SK-N-SH (cell line): ENCODE measurements around the gene PARVB. TPM values are rescaled to one million over a fixed set of nuclear protein-coding genes. Genes with fewer than 3 reads are reported as not detected.

Experiments
- CTCF ChIA-PET: fragments of 300-600, 350-600 bp; formaldehyde crosslinking; extraction: SDS; loops from one replicate; lab custom pipeline; 2021; lab: Yijun Ruan, JAX
- POLR2A ChIA-PET: fragments of 350-600 bp; sonication (Branson Sonifier 250); formaldehyde crosslinking; extraction: SDS; loops from one replicate; lab custom pipeline; 2020; ENCODE audit warnings: antibody characterized with exemption, inconsistent platforms; lab: Yijun Ruan, JAX
- DNase-seq: peaks from one replicate; pipeline ENCODE4 v3.0.0; 2012
- H2AFZ ChIP-seq: fragments of 200-600 bp; sonication (generic); 2 replicates; pipeline ENCODE4 v1.8.1; 2016; ENCODE audit warnings: antibody characterized with exemption, mild to moderate bottlenecking, low read depth
- H3F3A ChIP-seq: fragments of 200-600 bp; sonication (generic); replicated peaks from 2 replicates; pipeline ENCODE3; 2016; ENCODE audit warnings: antibody characterized with exemption, mild to moderate bottlenecking; ENCODE audit not compliant: insufficient read depth
- H3K27ac ChIP-seq, 2 experiments: fragments of 200-500 bp in 1 of 2; fragments of 200-600 bp in 1 of 2; sonication (Bioruptor generic) in 1 of 2; sonication (generic), shearing (Covaris generic) in 1 of 2; 2 replicates each; pipeline versions ENCODE4 v1.5.1 to v1.6.1; 2014 to 2016; ENCODE audit warnings: low read depth in 2 of 2, inconsistent platforms in 1 of 2, low read length in 1 of 2, mild to moderate bottlenecking in 1 of 2, mixed read lengths in 1 of 2
- H3K27me3 ChIP-seq: fragments of 200-600 bp; sonication (generic), shearing (Covaris generic); 2 replicates; pipeline ENCODE4 v1.6.1; 2016; ENCODE audit warnings: mixed run types; ENCODE audit not compliant: insufficient read depth
- H3K36me3 ChIP-seq, 2 experiments: fragments of 200-500 bp in 1 of 2; fragments of 200-600 bp in 1 of 2; sonication (Bioruptor generic) in 1 of 2; sonication (generic) in 1 of 2; replicated peaks in 1 of 2; 2 replicates each; pipeline versions ENCODE3 to v1.5.1; 2014 to 2016; ENCODE audit warnings: low read length in 1 of 2, mild to moderate bottlenecking in 1 of 2; ENCODE audit not compliant: insufficient read depth in 2 of 2, control insufficient read depth in 1 of 2
- H3K4me1 ChIP-seq, 2 experiments: fragments of 200-500 bp in 1 of 2; fragments of 200-600 bp in 1 of 2; sonication (Bioruptor generic) in 1 of 2; sonication (generic), shearing (Covaris generic) in 1 of 2; 2 replicates each; pipeline versions ENCODE4 v1.5.1 to v1.6.1; 2014 to 2016; ENCODE audit warnings: low read depth in 1 of 2, low read length in 1 of 2, mixed run types in 1 of 2; ENCODE audit not compliant: insufficient read depth in 2 of 2, control insufficient read depth in 1 of 2
- H3K4me2 ChIP-seq: fragments of 200-600 bp; sonication (generic), shearing (Covaris generic); 2 replicates; pipeline ENCODE4 v1.6.1; 2017; ENCODE audit warnings: mixed run types
- H3K4me3 ChIP-seq, 2 experiments: fragments of 200-500 bp in 1 of 2; fragments of 200-600 bp in 1 of 2; sonication (Bioruptor generic) in 1 of 2; sonication (generic), shearing (Covaris generic) in 1 of 2; 2 replicates each; pipeline versions ENCODE4 v1.5.1 to v1.8.1; 2014 to 2016; ENCODE audit warnings: low read depth in 2 of 2, inconsistent platforms in 1 of 2, low read length in 1 of 2, mild to moderate bottlenecking in 1 of 2, mixed read lengths in 1 of 2, moderate library complexity in 1 of 2
- H3K79me2 ChIP-seq: fragments of 200-600 bp; sonication (generic); 2 replicates; pipeline ENCODE4 v1.8.1; 2017; ENCODE audit warnings: mild to moderate bottlenecking; ENCODE audit not compliant: insufficient read depth
- H3K9ac ChIP-seq: fragments of 200-600 bp; sonication (generic); 2 replicates; pipeline ENCODE4 v1.6.1; 2017; ENCODE audit warnings: mixed run types
- H3K9me2 ChIP-seq: fragments of 200-600 bp; sonication (generic); 2 replicates; pipeline ENCODE4 v1.6.1; 2017; ENCODE audit warnings: mixed run types
- H3K9me3 ChIP-seq: fragments of 200-600 bp; sonication (generic); 2 replicates; pipeline ENCODE4 v1.6.1; 2017; ENCODE audit warnings: mixed run types, mild to moderate bottlenecking, moderate library complexity
- H4K20me1 ChIP-seq: fragments of 200-600 bp; sonication (generic); 2 replicates; pipeline ENCODE4 v1.6.1; 2017; ENCODE audit warnings: mild to moderate bottlenecking, mixed run types; ENCODE audit not compliant: insufficient read depth
- CHD2 ChIP-seq: fragments of 150-350 bp; IDR thresholded peaks from 2 replicates; pipeline ENCODE4 v1.6.1; 2018; ENCODE audit warnings: low read length; ENCODE audit not compliant: partially characterized antibody
- ELF1 ChIP-seq: IDR thresholded peaks from 2 replicates; pipeline ENCODE4 v1.4.0; 2012
- EZH2phosphoT487 ChIP-seq: fragments of 200-600 bp; sonication (generic); IDR thresholded peaks from 2 replicates; pipeline ENCODE4 v1.6.1; 2017; ENCODE audit warnings: low read depth, mixed run types, mild to moderate bottlenecking, antibody characterized with exemption, moderate library complexity, borderline replicate concordance
- FOSL2 ChIP-seq: IDR thresholded peaks from 2 replicates; pipeline ENCODE4 v1.4.0; 2012; ENCODE audit warnings: low read depth, mild to moderate bottlenecking, moderate library complexity, borderline replicate concordance
- FOXM1 ChIP-seq: IDR thresholded peaks from 2 replicates; pipeline ENCODE4 v1.4.0; 2012; ENCODE audit warnings: low read depth, mild to moderate bottlenecking
- RXRA ChIP-seq: IDR thresholded peaks from 2 replicates; pipeline ENCODE4 v1.4.0; 2012; ENCODE audit warnings: low read depth, mild to moderate bottlenecking, borderline replicate concordance
- TEAD4 ChIP-seq: IDR thresholded peaks from 2 replicates; pipeline ENCODE4 v1.4.0; 2012; ENCODE audit warnings: mild to moderate bottlenecking, borderline replicate concordance; ENCODE audit not compliant: insufficient read depth
- YY1 ChIP-seq: IDR thresholded peaks from 2 replicates; pipeline ENCODE4 v1.4.0; 2012; ENCODE audit warnings: low read depth, mild to moderate bottlenecking
- WGBS: methylation state at CpG from one replicate; pipeline ENCODE4 v1.1.6; 2017; ENCODE audit warnings: low lambda C conversion rate; 5-methylcytosine and 5-hydroxymethylcytosine counted together
- polyA plus RNA-seq, 3 experiments: library from polyadenylated mRNA; depleted of rRNA; stranded (reverse); fragments of >200 nt; gene quantifications; 2 replicates each; pipeline ENCODE4 v1.2.3, GENCODE V29; 2012

The PARVB gene
- polyA plus RNA-seq, 1 of the 3 experiments (the other 2 are of a cell fraction), result 87.8 TPM

- Histone ChIP-seq H3K9ac (no peak overlapping the region), H3K4me1 (peaks cover 0 to 6% of the 10 kb centered on the region in 2 experiments; a peak in 1 of 4 replicates), H2AFZ (no peak overlapping the region), H3K36me3 (no peaks in the 10 kb centered on the region), H3K9me3 (no peaks in the 10 kb centered on the region), H3K79me2 (no peaks in the 10 kb centered on the region), H3K4me3 (no peak overlapping the region), H4K20me1 (no peaks in the 10 kb centered on the region), H3K27ac (no peak overlapping the region), H3F3A (no peaks in the 10 kb centered on the region), H3K4me2 (no peak overlapping the region), H3K9me2 (no peaks in the 10 kb centered on the region), H3K27me3 (no peaks in the 10 kb centered on the region)
- TF ChIP-seq CHD2, result no peak
- TF ChIP-seq RXRA, result no peak
- TF ChIP-seq YY1, result no peak
- TF ChIP-seq FOSL2, result no peak
- no peak for TF ChIP-seq ELF1
- TF ChIP-seq EZH2phosphoT487, result no peak
- TF ChIP-seq TEAD4, result no peak
- POLR2A ChIA-PET, result no interaction called here
- WGBS, result 94% methylated on average over 9 of the region's 11 CpGs
- DNase-seq, result no peak
- CTCF ChIA-PET, result interaction anchor here (0.9 to 2.3 kb wide), 3 partner anchors 24 to 64 kb away, joined by 3 to 19 read pairs (median 11); no protein-coding TSS in a partner anchor
Measured at GRCh38 chr22:44057401-44057987, 33.4 kb downstream of the PARVB start.

- H3K36me3 ChIP-seq, result no peaks in the 10 kb centered on the region
- no peaks in the 10 kb centered on the region for H3K9me3 ChIP-seq
- H2AFZ ChIP-seq, result no peak overlapping the region
- no peak overlapping the region for H3K27ac ChIP-seq
- no peak overlapping the region for H3K9ac ChIP-seq
- no peaks in the 10 kb centered on the region for H3F3A ChIP-seq
- POLR2A ChIA-PET, result no interaction called here
- no peaks in the 10 kb centered on the region for H3K27me3 ChIP-seq
- no peak for TF ChIP-seq FOXM1
- TF ChIP-seq, all 33 proteins: peak for 0
- CTCF ChIA-PET, result interaction anchor here (0.6 to 13.2 kb wide), 4 partner anchors 20 to 1156 kb away, joined by 3 to 113 read pairs (median 5); no protein-coding TSS in a partner anchor
- Histone ChIP-seq H3K9me2 (no peaks in the 10 kb centered on the region), H3K4me1 (no peaks in the 10 kb centered on the region), H3K4me3 (no peak overlapping the region), H4K20me1 (no peaks in the 10 kb centered on the region), H3K79me2 (no peaks in the 10 kb centered on the region), H3K4me2 (no peak overlapping the region)
- WGBS, result 88% methylated on average over 27 of the region's 35 CpGs
- no peak for DNase-seq
Measured at GRCh38 chr22:44063462-44064371, 39.6 kb downstream of the PARVB start.

DNA sequence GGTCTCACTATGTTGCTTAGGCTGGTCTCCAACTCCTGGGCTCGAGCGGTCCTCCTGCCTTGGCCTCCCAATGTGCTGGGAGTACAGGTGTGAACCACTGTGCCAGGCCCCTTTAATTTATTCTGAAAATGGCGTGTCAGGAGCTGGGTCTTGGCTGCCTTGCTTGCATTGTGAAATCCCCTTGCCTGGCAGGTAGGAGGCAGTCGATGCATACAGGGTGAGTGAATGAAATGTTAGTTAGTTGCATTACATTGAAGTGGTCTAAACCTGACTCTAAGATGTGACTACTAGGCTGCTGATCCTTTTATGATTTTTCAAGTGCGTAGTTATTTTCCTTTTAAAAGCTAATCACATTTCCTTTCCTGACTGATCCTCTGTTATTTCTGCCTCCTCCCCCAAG is 42.9 kb downstream of the PARVB start:
- no peaks in the 10 kb centered on the region for H3K36me3 ChIP-seq
- POLR2A ChIA-PET, result no interaction called here
- CTCF ChIA-PET, result interaction anchor here (13.2 kb wide), 1 partner anchor 17 kb away, joined by 113 read pairs; no protein-coding TSS in a partner anchor
- no peak overlapping the region for H3K9ac ChIP-seq
- no peaks in the 10 kb centered on the region for H3K9me3 ChIP-seq
- H2AFZ ChIP-seq, result no peak overlapping the region
- DNase-seq, result no peak
- H3K79me2 ChIP-seq, result no peaks in the 10 kb centered on the region
- H4K20me1 ChIP-seq, result no peaks in the 10 kb centered on the region
- no peaks in the 10 kb centered on the region for H3K27me3 ChIP-seq
- no peak overlapping the region for H3K4me2 ChIP-seq
- no peaks in the 10 kb centered on the region for H3K9me2 ChIP-seq
- WGBS, result 92% methylated on average over 5 of the region's 5 CpGs
- no peak overlapping the region for H3K27ac ChIP-seq
- H3F3A ChIP-seq, result no peaks in the 10 kb centered on the region
- H3K4me3 ChIP-seq, result no peak overlapping the region
- TF ChIP-seq ELF1 (no peak), YY1 (no peak)
- no peaks in the 10 kb centered on the region for H3K4me1 ChIP-seq
